HL-60 (cell line): ENCODE results near the gene NCS1.

Experiments used
- POLR2AphosphoS5 ChIP-seq: IDR thresholded peaks from 2 replicates; pipeline ENCODE4 v1.6.1; 2012; ENCODE audit warnings: low read depth
- TF ChIP-seq, protein P1 (sequence below): IDR thresholded peaks from one replicate; pipeline ENCODE4 v1.5.1; 2011; ENCODE audit warnings: low read length, control low read depth, inconsistent platforms; ENCODE audit not compliant: insufficient read depth

DNA sequence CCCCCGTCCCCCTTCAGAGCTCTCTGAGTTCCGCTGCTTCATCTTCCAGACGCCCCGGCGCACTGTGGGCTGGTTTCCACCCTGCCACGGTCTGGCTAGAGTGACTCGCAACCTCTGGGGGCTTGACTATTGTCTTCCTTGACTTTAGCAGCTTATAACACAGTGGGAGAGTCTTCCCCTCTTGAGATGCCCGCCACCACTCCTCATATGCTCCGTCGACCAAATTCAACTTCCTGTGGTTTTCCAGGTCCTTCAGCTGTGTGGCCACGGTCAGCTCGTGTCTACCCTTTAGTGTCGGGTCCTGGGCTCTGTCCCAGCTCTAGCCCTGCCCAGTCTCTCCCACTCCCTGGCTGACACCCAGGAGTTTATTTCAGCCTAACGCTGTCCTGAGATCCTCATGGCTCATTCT is 28.2 kb upstream of the NCS1 start:
- TF ChIP-seq, protein P1, sequence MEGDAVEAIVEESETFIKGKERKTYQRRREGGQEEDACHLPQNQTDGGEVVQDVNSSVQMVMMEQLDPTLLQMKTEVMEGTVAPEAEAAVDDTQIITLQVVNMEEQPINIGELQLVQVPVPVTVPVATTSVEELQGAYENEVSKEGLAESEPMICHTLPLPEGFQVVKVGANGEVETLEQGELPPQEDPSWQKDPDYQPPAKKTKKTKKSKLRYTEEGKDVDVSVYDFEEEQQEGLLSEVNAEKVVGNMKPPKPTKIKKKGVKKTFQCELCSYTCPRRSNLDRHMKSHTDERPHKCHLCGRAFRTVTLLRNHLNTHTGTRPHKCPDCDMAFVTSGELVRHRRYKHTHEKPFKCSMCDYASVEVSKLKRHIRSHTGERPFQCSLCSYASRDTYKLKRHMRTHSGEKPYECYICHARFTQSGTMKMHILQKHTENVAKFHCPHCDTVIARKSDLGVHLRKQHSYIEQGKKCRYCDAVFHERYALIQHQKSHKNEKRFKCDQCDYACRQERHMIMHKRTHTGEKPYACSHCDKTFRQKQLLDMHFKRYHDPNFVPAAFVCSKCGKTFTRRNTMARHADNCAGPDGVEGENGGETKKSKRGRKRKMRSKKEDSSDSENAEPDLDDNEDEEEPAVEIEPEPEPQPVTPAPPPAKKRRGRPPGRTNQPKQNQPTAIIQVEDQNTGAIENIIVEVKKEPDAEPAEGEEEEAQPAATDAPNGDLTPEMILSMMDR = no peak
- no peak for TF ChIP-seq POLR2AphosphoS5
